HG02798 (cell line): ENCODE results near the gene RMDN2.
"Not testable (repeated sequence)": the region's sequence is repeated elsewhere in the genome, so short reads cannot be mapped to it uniquely, and the experiment has no call there.

Experiments
- ATAC-seq: cut with Tn5 transposase; IDR thresholded peaks from one replicate; pipeline ENCODE4 v1.9.1; 2021; ENCODE audit warnings: mild to moderate bottlenecking; ENCODE audit not compliant: unreplicated experiment, poor library complexity

RMDN2 gene

DNA sequence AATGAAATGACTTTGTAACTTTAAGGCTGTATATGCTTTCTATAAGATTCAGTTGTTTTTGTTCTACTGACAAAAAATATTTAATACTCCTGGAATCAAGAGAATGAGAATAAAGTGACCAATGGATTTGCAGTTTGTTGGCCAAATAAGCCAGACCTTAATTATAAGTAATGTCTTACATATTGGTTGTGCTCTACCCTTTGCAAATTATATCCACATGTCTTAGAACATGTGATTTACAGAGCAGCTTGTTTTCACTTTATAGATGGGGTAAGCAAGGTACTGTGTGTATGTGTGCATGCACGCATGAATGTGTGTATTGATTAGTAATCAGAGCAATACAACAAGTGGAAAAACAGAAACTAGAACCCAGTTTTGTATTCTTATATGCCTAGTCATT is 59.1 kb downstream of the RMDN2 start:
- ATAC-seq: no peak

DNA sequence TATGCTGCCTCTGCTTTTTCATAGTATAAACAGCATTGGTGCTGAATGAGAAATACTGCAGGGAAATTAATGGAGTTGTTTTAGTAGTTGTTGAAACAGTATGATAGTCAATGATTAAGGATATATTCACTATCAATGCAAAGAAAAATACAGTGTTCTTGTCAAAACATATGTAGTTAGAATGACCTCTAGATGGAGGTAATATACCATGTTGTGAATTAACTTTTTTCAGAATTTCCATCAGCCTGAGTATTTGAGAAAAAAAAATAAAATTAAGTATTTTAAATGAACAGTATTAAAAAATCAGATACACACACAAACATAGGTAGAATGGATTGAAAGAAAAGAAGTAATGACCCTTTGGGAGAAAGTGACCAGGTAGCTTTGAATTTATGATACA is 59.5 kb downstream of the RMDN2 start:
- no peak for ATAC-seq

DNA sequence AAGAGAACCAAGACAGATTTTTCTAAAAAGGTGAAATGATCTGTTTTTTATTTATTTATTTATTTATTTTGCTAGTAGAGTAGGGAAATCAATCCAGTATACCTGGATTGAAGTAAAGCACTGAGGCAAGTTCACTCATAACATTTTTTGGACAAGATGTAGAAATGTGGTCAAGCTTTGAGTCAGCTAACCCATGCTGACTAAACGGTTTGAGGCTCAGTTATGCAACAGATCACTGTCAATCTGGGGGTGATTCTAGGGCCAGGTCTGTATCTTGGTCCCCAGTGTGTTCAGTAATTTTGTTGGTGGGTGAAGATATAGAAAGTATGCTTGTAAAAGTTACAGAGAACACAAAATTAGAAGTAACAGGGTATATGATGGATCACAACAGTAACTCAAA is 60.2 kb downstream of the RMDN2 start:
- no peak for ATAC-seq

DNA sequence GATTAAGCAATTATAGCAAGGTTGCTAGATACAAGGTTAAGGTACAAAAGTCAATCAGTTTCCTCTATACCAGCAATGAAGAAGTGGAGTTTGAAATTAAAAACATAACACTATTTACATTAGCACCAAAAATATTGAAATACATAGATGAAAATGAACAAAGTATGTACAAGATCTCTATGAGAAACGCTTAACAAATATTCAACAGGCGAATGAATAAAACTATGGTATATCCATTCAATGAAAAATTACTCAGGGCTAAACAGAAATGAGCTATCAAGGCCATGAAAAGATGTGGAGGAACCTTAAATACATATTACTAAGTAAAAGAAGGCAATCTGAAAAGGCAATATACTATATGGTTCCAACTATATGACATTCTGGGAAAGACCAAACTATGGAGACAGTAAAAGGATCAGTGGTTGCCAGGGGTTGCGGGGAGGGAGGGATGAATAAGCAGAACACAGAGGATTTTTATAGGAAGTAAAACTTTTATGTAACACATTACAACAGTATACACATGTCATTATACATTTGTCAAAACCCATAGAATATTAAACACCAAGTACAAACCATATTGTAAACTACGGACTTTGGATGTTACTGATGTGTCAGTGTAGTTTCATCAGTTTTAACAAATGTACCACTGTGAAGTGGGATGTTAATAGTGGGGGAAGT is 62.1 kb downstream of the RMDN2 start:
- ATAC-seq: no peak

DNA sequence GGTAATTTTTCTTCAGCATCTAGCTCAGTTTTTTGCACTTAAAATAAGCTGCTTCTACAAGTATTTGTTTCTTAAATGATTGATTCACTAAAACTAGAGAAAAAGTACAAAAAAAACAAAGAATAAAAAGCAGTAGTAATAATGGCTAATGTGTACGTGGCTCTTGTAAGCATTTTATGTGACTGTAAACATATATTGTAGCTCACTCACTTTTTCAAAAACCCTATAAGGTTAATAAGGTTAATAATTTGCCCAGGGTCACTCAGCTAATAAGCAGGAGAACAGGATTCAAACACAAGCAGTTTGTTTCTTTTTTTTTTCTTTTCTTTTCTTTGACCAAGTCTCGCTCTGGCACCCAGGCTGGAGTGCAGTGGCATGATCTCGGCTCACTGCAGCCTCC is 67.5 kb downstream of the RMDN2 start:
- ATAC-seq: no peak

DNA sequence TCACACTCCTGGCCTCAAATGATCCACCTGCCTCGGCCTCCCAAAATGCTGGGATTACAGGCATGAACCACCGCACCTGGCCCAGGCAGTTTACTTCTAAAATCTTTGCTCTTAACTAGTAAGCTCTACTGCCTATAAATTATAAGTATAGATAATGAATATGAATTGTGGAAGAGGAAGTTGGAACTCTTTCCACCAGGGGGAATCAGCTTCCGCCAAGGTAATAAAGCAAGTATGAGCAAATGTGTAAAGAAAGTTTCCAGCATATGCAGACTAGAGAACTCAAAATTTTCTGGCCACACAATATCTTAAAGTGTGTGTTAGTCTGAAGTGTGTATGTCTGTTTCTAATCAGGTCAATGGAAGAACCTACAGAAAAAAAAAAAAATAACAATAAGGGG is 68.1 kb downstream of the RMDN2 start:
- no peak for ATAC-seq

DNA sequence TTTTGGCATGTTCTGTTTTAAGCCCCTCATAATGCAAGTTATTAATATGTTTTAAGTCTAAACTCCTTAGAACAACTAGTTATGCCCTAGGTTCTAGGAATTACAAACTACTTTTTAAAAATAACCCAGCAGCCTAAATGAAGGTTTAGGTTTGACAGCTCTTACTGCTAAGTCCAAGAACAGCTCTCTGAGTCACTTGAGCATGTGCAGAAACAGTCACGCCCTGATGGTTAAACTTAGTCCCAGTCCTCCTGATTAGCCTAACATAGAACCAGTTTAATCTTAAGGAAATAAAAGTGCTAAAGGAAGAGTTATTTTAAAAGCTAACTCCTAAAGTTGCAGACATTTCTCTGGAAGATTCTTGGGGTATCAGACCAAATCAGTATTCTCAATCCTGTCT is 72.5 kb downstream of the RMDN2 start:
- no peak for ATAC-seq

DNA sequence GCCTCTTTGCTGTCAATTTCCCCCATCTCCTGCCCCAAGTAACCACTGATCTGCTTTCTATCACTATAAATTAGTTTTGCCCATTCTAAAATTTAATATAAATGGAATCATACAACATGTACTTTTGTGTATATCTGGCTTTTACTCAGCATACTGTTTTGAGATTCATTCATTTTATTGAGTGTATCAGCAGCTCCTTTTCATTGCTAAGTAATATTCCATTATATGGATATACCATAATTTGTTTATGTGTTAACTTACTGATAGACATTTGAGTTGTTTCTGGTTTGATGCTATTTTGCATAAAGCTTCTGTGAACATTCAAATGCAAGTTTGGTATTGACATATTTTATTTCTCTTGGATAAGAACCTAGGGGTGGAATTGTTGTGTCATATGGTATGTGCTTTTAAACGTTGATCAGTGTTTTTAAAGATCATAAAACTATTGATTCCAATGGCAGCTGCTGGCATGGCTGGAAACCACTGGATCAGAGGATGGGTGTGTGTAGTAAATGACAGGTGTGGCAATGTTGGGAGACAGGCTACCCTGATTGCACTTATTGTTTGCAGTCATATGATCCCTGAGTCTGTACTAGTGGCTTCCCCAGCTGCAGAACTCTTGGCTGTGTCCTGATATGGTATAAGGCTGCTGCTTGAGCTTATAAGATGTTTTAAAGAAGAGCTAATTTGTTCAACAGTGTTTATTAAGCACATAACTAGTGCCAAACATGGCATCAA is 75.6 kb downstream of the RMDN2 start:
- no peak for ATAC-seq

DNA sequence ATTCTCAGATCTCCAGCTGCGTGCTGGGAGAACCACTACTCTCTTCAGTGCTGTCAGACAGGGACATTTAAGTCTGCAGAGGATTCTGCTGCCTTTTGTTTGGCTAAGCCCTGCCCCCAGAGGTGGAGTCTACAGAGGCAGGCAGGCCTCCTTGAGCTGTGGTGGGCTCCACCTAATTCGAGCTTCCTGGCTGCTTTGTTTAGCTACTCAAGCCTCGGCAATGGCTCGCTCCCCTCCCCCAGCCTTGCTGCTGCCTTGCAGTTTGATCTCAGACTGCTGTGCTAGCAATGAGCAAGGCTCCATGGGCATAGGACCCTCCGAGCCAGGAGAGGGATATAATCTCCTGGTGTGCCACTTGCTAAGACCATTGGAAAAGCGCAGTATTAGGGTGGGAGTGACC is 85.1 kb downstream of the RMDN2 start:
- ATAC-seq: not testable (repeated sequence)

DNA sequence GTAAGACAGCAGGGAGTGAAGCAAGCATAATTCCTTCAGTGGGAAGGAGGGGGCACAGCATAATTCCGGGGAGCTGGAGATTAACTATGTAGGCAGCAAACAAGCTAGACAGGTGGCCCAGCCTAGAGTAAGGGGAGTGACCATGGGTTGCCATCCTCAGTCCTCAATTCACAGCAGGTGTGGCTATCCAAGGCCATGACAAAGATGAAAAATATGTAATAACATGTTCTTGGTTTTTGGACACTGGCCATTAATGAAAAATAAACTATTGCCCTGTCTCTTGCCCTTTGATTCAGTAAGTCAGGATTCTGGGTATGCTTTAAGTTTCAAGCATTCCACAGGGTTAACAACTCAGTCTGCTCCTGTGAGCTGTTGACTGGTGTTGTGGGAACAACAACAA is 85.9 kb downstream of the RMDN2 start:
- no peak for ATAC-seq

DNA sequence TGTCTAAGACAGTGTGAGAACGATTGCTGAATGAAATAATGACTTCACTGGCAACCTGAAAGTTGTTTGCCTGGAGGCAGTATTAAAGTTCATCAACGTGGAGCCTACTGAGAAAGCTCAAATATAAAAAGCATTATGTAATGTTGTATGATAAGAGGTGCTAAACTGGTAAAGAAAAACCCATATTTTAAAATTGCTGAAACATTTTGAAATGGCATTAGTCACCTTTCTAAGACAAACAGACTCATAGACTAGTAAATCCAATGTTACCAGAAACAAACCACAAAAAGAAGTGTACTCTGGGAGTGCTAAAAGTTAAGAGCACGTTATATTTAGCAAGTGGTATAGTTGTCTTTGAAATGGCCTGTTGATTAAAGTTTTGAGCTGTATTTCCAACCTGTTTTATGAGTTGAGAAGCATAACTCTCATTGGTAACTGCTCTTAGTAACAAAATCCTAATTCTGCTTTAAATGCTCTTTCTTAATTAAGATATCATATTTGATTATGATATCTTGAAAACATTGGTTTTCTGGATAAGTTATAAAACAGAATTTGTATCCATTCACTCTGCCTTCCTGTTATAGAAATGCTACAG is 88.2 kb downstream of the RMDN2 start:
- no peak for ATAC-seq

DNA sequence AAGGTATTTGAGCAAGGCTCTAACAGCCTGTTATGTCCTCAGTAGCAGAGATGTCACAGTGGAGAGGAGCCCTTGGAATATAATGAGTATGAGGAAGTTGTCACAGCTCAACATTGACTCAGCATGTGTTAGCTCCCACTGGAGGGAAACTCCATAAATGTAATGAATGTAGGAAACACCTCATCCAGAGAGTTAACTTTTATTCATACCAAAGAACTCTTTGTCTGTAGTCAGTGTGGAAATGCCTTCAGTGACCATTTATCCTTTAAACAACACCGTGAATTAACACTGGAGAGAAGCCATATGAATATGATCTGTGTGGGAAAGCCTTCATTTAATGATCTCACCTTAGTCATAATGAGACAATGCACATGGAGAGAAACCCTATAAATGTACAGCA is 91.1 kb downstream of the RMDN2 start:
- no peak for ATAC-seq

DNA sequence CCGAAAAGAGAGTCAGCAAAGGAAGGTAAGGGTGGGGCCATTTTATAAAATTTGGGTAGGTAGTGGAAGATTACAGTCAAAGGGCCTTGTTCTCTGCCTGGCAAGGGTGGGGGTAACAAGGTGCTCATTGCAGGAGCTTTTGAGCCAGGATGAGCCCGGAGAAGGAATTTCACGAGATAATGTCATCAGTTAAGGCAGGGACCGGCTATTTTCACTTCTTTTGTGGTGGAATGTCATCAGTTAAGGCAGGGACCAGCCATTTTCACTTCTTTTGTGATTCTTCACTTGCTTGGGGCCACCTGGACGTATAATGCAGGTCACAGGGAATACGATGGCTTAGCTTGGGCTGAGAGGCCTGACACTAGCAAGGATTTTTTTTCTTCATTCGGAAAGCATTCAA is 92.7 kb downstream of the RMDN2 start:
- ATAC-seq: no peak

DNA sequence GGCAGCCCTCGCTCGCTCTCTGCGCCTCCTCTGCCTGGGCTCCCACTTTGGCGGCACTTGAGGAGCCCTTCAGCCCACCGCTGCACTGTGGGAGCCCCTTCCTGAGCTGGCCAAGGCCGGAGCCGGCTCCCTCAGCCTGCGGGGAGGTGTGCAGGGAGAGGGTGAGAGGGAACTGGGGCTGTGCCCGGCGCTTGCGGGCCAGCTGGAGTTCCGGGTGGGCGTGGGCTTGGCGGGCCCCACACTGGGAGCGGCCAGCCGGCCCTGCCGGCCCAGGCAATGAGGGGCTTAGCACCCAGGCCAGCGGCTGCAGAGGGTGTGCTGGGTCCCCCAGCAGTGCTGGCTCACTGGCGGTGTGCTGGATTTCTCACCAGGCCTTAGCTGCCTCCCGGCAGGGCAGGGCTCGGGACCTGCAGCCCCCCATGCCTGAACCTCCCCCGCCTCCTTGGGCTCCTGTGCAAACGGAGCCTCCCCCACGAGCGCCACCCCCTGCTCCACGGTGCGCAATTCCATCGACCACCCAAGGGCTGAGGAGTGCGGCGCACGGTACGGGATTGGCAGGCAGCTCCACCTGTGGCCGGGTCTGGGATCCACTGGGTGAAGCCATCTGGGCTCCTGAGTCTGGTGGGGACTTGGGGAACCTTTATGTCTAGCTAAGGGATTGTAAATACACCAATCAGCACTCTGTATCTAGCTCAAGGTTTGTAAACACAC is 95.4 kb downstream of the RMDN2 start:
- not testable (repeated sequence) for ATAC-seq

DNA sequence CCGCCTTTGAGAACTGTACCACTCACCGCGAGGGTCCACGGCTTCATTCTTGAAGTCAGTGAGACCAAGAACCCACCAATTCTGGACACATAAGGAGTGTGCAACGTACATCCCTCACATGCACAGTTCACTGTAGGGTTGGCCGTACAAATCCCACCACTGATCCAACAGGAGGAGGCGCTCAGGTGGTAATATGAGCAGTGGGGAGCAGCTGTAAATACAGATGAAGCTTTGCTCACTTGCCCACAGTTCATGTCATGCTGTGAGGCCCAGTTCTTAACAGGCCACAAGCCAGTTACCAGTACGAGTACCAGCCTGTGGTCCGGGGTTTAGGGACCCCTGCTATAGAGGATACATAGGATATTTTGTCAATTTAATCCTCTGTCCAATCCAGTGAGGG is 96.5 kb downstream of the RMDN2 start:
- no peak for ATAC-seq

DNA sequence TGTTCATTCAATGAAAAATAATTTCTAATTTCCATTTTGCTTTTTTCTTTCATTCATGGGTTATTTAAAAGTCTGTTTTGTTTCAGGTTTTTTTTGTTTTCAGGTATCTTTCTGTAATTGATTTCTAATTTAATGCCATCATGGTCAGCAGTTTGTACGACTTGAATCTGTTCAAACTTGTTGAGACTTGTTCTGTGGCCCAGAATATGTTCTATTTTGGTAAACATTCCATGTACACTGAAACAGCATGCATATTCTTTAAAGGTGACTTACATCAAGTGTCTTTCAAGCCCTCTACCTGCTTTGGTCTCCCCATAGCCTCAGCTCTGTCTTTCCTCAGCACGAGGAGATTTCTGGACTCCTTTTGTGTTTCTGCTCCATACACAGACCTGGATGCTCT is 101.8 kb downstream of the RMDN2 start:
- ATAC-seq: no peak

DNA sequence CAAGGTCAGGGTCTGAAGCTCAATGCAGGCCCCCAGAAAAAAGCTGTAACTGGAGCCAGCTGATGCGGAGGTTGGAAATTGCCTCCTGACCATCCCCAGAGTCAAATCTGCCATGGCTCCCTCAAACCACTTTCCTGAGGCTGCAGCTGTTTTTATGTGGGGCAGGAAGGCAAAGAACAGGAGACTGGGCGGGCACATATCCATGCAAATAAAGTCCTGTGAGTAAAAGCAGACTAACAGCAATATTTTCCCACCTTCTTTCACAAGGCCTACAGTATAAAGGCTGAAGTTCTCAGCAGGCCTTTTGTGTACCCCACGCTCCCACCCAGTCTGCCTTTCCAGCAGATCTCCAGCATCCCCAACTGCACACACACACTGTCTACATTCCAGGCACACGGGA is 103.7 kb downstream of the RMDN2 start:
- no peak for ATAC-seq

DNA sequence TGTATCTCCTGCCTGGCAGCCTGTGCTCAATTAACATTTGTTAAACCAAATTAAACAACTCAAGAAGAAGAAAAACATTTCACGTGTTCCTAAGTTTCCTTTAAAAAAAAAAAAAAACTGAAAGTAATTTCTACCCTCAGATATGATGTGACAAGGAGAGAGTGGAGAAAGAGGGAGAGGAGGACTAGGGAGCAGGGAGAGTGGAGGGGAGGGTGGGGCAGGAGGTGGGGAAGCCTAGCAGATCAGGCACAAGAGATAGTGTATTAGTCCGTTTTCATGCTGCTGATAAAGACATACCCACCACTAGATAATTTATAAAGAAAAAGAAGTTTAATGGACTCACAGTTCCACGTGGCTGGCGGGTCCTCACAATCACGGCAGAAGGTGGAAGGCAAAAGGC is 104.4 kb downstream of the RMDN2 start:
- ATAC-seq: no peak

DNA sequence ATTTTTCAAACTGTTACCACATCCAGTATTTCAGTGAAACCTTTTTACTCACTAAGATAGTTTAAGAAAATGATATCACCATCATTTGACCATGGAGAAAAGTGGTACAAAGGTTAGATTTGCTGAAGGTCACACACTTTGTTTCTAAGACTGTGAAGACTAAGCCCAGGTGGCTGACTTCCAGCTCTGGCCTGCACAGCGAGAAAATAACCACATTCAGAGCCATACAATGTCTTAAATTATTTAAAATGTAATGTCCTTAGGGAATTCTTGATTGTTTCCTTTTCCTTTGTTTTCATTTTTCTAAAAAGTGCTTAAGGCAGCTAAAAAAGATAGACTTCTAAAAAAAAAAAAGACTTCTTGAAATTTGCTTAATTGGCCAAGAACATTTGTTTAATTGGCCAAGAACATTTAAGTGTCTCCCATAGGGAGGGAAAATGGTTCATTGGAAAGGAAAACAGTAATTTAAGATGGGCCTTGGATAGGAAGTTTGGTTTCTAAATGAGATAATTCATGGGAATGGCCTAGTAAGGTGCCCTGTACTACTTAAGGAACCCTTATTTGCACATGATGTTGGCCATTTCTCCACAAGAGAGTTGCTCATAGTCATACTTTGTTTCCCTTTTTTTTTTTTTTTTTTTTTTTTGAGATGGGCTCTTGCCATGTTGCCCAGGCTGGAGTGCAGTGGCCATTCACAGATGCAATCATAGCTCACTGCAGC is 105.7 kb downstream of the RMDN2 start:
- no peak for ATAC-seq

DNA sequence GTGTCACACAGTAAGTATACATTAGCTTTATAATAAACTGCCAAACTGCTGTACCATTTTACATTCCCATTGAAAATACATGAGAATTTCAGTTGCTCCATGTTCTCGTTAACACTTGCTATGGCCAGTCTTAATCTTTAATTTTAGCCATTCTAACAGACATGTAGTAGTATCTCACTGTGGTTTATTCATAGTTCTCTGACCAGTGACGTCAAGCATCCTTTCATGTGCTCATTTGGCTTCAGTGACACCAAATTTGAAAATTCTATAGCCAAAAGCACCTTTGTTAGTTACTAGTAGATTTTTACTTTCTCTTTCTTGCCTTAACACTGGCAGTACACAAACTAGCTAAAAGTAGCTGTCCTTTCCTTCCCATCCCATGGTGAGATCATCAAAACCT is 107.9 kb downstream of the RMDN2 start:
- ATAC-seq: no peak

DNA sequence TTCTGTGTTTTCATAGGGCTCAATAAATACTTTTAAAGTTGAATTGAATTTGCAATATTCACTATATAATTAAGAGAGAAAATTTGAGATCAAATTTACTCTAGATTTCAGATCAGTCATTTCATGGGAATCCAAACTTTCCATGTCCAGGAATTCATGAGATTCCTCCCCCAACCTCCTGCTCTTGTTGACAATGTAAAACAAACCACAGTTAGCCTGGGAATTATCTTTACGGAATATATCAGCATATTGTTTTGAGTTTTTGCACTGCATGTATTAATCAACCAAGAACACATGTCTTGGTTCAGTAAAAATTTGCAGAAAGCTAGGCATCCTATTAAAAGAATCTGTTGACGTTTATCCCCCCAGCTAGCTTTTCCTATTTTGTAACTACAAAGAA is 108.6 kb downstream of the RMDN2 start:
- ATAC-seq: no peak
